GM23338 (cell line): ENCODE results near the gene ADAM17.

Experiments used
- CREB1 ChIP-seq: fragments of 250-450 bp; sonication (Bioruptor Pico); IDR thresholded peaks from 2 replicates; pipeline ENCODE4 v1.5.0; 2020; ENCODE audit warnings: low read depth, mild to moderate bottlenecking, moderate library complexity
- EZH2 ChIP-seq: fragments of 200-600 bp; sonication (generic); IDR thresholded peaks from one replicate; pipeline ENCODE4 v1.8.0; 2017; ENCODE audit warnings: antibody characterized with exemption, mild to moderate bottlenecking, low read depth; ENCODE audit not compliant: unreplicated experiment
- EZH2phosphoT487 ChIP-seq: fragments of 200-600 bp; sonication (generic); IDR thresholded peaks from one replicate; pipeline ENCODE4 v1.8.1; 2018; ENCODE audit warnings: antibody characterized with exemption; ENCODE audit not compliant: unreplicated experiment
- JUNB ChIP-seq: IDR thresholded peaks from one replicate; pipeline ENCODE4 v1.6.1; 2016; ENCODE audit warnings: antibody characterized with exemption; ENCODE audit not compliant: unreplicated experiment
- NANOG ChIP-seq: IDR thresholded peaks from 2 replicates; pipeline ENCODE4 v1.6.1; 2016; ENCODE audit warnings: antibody characterized with exemption, borderline replicate concordance
- POLR2AphosphoS5 ChIP-seq: IDR thresholded peaks from 2 replicates; pipeline ENCODE4 v1.6.1; 2016; ENCODE audit warnings: antibody characterized with exemption, low read depth
- STAT1 ChIP-seq: IDR thresholded peaks from one replicate; pipeline ENCODE4 v1.6.1; 2016; ENCODE audit warnings: antibody characterized with exemption; ENCODE audit not compliant: unreplicated experiment
- ZNF114 ChIP-seq: fragments of 250-450 bp; sonication (Bioruptor Pico); IDR thresholded peaks from 2 replicates; pipeline ENCODE4 v1.5.0; 2020; ENCODE audit warnings: mild to moderate bottlenecking, moderate library complexity
- ZNF331 ChIP-seq: fragments of 250-450 bp; sonication (Bioruptor Pico); IDR thresholded peaks from 2 replicates; pipeline ENCODE4 v1.5.0; 2020; ENCODE audit warnings: low read depth, mild to moderate bottlenecking, moderate library complexity
- TF ChIP-seq, protein P1 (sequence below), 2 experiments: fragments of 200-600 bp in 1 of 2; sonication (generic) in 1 of 2; conservative IDR thresholded peaks; 2 replicates each; pipeline versions ENCODE4 v1.5.1 to v1.6.1; 2016 to 2017; ENCODE audit warnings: antibody characterized with exemption in 2 of 2, low read depth in 2 of 2, mild to moderate bottlenecking in 2 of 2, moderate library complexity in 1 of 2
- TF ChIP-seq, protein P2 (sequence below): IDR thresholded peaks from one replicate; pipeline ENCODE4 v1.6.1; 2018; ENCODE audit warnings: antibody characterized with exemption; ENCODE audit not compliant: unreplicated experiment
- TF ChIP-seq, protein P3 (sequence below): IDR thresholded peaks from 2 replicates; pipeline ENCODE4 v1.6.1; 2016; ENCODE audit warnings: antibody characterized with exemption
- TF ChIP-seq, protein P4 (sequence below): fragments of 250-450 bp; sonication (Bioruptor Pico); IDR thresholded peaks from 2 replicates; pipeline ENCODE4 v1.5.0; 2020; ENCODE audit warnings: mild to moderate bottlenecking, moderate library complexity

DNA sequence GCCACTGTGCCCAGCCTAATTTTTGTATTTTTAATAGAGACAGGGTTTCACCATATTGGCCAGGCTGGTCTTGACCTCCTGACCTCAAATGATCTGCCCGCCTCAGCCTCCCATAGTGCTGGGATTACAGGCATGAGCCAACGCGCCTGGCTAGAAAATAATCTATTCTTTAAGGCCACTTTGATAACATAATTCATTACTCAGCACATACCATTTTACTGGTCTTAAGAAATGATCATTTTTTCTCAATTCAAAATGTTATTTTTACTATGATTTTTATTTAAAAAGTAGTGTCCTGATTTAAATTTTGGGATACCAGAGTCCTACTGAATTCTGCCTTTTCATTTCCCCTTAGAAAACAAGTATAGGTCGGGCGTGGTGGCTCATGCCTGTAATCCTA lies 27.0 kb upstream of the ADAM17 start:
- TF ChIP-seq, protein P1, sequence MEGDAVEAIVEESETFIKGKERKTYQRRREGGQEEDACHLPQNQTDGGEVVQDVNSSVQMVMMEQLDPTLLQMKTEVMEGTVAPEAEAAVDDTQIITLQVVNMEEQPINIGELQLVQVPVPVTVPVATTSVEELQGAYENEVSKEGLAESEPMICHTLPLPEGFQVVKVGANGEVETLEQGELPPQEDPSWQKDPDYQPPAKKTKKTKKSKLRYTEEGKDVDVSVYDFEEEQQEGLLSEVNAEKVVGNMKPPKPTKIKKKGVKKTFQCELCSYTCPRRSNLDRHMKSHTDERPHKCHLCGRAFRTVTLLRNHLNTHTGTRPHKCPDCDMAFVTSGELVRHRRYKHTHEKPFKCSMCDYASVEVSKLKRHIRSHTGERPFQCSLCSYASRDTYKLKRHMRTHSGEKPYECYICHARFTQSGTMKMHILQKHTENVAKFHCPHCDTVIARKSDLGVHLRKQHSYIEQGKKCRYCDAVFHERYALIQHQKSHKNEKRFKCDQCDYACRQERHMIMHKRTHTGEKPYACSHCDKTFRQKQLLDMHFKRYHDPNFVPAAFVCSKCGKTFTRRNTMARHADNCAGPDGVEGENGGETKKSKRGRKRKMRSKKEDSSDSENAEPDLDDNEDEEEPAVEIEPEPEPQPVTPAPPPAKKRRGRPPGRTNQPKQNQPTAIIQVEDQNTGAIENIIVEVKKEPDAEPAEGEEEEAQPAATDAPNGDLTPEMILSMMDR (conservative IDR thresholded peaks at IDR 0.05; ENCODE audit: low read depth in 2 of 2), result no peak
- TF ChIP-seq POLR2AphosphoS5 (no peak), ZNF331 (CRISPR knock-in tag) (no peak), CREB1 (CRISPR knock-in tag) (no peak), EZH2 (no peak), NANOG (no peak), JUNB (no peak), ZNF114 (CRISPR knock-in tag) (no peak), EZH2phosphoT487 (no peak), STAT1 (no peak)
- TF ChIP-seq, protein P2, sequence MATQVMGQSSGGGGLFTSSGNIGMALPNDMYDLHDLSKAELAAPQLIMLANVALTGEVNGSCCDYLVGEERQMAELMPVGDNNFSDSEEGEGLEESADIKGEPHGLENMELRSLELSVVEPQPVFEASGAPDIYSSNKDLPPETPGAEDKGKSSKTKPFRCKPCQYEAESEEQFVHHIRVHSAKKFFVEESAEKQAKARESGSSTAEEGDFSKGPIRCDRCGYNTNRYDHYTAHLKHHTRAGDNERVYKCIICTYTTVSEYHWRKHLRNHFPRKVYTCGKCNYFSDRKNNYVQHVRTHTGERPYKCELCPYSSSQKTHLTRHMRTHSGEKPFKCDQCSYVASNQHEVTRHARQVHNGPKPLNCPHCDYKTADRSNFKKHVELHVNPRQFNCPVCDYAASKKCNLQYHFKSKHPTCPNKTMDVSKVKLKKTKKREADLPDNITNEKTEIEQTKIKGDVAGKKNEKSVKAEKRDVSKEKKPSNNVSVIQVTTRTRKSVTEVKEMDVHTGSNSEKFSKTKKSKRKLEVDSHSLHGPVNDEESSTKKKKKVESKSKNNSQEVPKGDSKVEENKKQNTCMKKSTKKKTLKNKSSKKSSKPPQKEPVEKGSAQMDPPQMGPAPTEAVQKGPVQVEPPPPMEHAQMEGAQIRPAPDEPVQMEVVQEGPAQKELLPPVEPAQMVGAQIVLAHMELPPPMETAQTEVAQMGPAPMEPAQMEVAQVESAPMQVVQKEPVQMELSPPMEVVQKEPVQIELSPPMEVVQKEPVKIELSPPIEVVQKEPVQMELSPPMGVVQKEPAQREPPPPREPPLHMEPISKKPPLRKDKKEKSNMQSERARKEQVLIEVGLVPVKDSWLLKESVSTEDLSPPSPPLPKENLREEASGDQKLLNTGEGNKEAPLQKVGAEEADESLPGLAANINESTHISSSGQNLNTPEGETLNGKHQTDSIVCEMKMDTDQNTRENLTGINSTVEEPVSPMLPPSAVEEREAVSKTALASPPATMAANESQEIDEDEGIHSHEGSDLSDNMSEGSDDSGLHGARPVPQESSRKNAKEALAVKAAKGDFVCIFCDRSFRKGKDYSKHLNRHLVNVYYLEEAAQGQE, result no peak
- TF ChIP-seq, protein P3, sequence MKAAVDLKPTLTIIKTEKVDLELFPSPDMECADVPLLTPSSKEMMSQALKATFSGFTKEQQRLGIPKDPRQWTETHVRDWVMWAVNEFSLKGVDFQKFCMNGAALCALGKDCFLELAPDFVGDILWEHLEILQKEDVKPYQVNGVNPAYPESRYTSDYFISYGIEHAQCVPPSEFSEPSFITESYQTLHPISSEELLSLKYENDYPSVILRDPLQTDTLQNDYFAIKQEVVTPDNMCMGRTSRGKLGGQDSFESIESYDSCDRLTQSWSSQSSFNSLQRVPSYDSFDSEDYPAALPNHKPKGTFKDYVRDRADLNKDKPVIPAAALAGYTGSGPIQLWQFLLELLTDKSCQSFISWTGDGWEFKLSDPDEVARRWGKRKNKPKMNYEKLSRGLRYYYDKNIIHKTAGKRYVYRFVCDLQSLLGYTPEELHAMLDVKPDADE, result no peak
- TF ChIP-seq, protein P4, sequence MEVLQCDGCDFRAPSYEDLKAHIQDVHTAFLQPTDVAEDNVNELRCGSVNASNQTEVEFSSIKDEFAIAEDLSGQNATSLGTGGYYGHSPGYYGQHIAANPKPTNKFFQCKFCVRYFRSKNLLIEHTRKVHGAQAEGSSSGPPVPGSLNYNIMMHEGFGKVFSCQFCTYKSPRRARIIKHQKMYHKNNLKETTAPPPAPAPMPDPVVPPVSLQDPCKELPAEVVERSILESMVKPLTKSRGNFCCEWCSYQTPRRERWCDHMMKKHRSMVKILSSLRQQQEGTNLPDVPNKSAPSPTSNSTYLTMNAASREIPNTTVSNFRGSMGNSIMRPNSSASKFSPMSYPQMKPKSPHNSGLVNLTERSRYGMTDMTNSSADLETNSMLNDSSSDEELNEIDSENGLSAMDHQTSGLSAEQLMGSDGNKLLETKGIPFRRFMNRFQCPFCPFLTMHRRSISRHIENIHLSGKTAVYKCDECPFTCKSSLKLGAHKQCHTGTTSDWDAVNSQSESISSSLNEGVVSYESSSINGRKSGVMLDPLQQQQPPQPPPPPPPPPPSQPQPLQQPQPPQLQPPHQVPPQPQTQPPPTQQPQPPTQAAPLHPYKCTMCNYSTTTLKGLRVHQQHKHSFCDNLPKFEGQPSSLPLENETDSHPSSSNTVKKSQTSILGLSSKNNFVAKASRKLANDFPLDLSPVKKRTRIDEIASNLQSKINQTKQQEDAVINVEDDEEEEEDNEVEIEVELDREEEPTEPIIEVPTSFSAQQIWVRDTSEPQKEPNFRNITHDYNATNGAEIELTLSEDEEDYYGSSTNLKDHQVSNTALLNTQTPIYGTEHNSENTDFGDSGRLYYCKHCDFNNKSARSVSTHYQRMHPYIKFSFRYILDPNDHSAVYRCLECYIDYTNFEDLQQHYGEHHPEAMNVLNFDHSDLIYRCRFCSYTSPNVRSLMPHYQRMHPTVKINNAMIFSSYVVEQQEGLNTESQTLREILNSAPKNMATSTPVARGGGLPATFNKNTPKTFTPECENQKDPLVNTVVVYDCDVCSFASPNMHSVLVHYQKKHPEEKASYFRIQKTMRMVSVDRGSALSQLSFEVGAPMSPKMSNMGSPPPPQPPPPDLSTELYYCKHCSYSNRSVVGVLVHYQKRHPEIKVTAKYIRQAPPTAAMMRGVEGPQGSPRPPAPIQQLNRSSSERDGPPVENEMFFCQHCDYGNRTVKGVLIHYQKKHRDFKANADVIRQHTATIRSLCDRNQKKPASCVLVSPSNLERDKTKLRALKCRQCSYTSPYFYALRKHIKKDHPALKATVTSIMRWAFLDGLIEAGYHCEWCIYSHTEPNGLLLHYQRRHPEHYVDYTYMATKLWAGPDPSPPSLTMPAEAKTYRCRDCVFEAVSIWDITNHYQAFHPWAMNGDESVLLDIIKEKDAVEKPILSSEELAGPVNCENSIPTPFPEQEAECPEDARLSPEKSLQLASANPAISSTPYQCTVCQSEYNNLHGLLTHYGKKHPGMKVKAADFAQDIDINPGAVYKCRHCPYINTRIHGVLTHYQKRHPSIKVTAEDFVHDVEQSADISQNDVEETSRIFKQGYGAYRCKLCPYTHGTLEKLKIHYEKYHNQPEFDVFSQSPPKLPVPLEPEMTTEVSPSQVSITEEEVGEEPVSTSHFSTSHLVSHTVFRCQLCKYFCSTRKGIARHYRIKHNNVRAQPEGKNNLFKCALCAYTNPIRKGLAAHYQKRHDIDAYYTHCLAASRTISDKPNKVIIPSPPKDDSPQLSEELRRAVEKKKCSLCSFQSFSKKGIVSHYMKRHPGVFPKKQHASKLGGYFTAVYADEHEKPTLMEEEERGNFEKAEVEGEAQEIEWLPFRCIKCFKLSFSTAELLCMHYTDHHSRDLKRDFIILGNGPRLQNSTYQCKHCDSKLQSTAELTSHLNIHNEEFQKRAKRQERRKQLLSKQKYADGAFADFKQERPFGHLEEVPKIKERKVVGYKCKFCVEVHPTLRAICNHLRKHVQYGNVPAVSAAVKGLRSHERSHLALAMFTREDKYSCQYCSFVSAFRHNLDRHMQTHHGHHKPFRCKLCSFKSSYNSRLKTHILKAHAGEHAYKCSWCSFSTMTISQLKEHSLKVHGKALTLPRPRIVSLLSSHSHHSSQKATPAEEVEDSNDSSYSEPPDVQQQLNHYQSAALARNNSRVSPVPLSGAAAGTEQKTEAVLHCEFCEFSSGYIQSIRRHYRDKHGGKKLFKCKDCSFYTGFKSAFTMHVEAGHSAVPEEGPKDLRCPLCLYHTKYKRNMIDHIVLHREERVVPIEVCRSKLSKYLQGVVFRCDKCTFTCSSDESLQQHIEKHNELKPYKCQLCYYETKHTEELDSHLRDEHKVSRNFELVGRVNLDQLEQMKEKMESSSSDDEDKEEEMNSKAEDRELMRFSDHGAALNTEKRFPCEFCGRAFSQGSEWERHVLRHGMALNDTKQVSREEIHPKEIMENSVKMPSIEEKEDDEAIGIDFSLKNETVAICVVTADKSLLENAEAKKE (CRISPR knock-in tag), result no peak
